Fibroblast of lung (primary cell): Measurements from ENCODE around the gene MYLK. TPM values are rescaled to one million over a fixed set of nuclear protein-coding genes. Genes with fewer than 3 reads are reported as not detected.

Source experiments
- DNase-seq, 2 donors: peaks; one replicate each; pipeline versions ENCODE4 v3.0.0 to v3.0.0-alpha.2; 2010; ENCODE audit warnings: low read depth in 2 of 2
- H2AFZ ChIP-seq: 2 replicates; pipeline ENCODE4 v1.5.1; 2012; ENCODE audit warnings: low read length, control low read depth, inconsistent platforms
- H3K27ac ChIP-seq: 2 replicates; pipeline ENCODE4 v1.5.1; 2011; ENCODE audit warnings: low read length, control low read depth; ENCODE audit not compliant: insufficient read depth
- H3K27me3 ChIP-seq: 2 replicates; pipeline ENCODE4 v1.5.1; 2011; ENCODE audit warnings: mild to moderate bottlenecking, low read length; ENCODE audit not compliant: control insufficient read depth, insufficient read depth
- H3K36me3 ChIP-seq: 2 replicates; pipeline ENCODE4 v1.5.1; 2011; ENCODE audit warnings: low read length; ENCODE audit not compliant: control insufficient read depth, insufficient read depth
- H3K4me1 ChIP-seq: 2 replicates; pipeline ENCODE4 v1.5.1; 2011; ENCODE audit warnings: low read length; ENCODE audit not compliant: control insufficient read depth, insufficient read depth; ENCODE audit errors: extremely low read depth
- H3K4me2 ChIP-seq: 2 replicates; pipeline ENCODE4 v1.5.1; 2011; ENCODE audit warnings: low read length, control low read depth; ENCODE audit not compliant: insufficient read depth; ENCODE audit errors: extremely low read depth
- H3K4me3 ChIP-seq, 4 experiments: fragments of 200-600 bp in 1 of 4; sonication (generic) in 1 of 4; replicated peaks in 1 of 4; 2 replicates each; pipeline ENCODE4 v1.5.1; 2011 to 2016; ENCODE audit warnings: low read length in 4 of 4, low read depth in 3 of 4, mild to moderate bottlenecking in 3 of 4, control low read depth in 2 of 4, inconsistent platforms in 1 of 4, mixed read lengths in 1 of 4; ENCODE audit not compliant: insufficient read depth in 1 of 4; ENCODE audit errors: control extremely low read depth in 1 of 4
- H3K79me2 ChIP-seq: 2 replicates; pipeline ENCODE4 v1.5.1; 2012; ENCODE audit warnings: mild to moderate bottlenecking, low read length, inconsistent platforms; ENCODE audit not compliant: control insufficient read depth, insufficient read depth
- H3K9ac ChIP-seq: 2 replicates; pipeline ENCODE4 v1.5.1; 2011; ENCODE audit warnings: mild to moderate bottlenecking, low read length, control low read depth; ENCODE audit not compliant: insufficient read depth
- H3K9me3 ChIP-seq: 2 replicates; pipeline ENCODE4 v1.5.1; 2012; ENCODE audit warnings: low read depth, low read length; ENCODE audit not compliant: control insufficient read depth, insufficient read depth
- H4K20me1 ChIP-seq: 2 replicates; pipeline ENCODE4 v1.5.1; 2011; ENCODE audit warnings: low read length; ENCODE audit not compliant: control insufficient read depth, insufficient read depth; ENCODE audit errors: extremely low read depth
- EZH2 ChIP-seq: IDR thresholded peaks from 2 replicates; pipeline ENCODE4 v1.5.1; 2012; ENCODE audit warnings: low read length, control low read depth, mild to moderate bottlenecking; ENCODE audit errors: missing control alignments
- polyA plus RNA-seq, 2 donors: library from polyadenylated mRNA; depleted of rRNA in 1 of 2; stranded (reverse) in 1 of 2; unstranded in 1 of 2; fragments of >200 nt; gene quantifications; 2 replicates each; pipeline ENCODE4 v1.2.1, GENCODE V29; 2011 to 2012; ENCODE audit warnings: missing spikeins in 1 of 2
- total RNA-seq: library from RNA; depleted of rRNA; stranded (reverse); fragments of >200 nt; gene quantifications from 2 replicates; pipeline ENCODE4 v1.2.1, GENCODE V29; 2014
- TF ChIP-seq, protein P1 (sequence below), 2 donors: IDR thresholded peaks in 1 of 2; conservative IDR thresholded peaks in 1 of 2; 1 replicate in 1 of 2; 2 replicates in 1 of 2; pipeline ENCODE4 v1.5.1; 2011 to 2012; ENCODE audit warnings: low read length in 2 of 2, control low read depth in 1 of 2, inconsistent platforms in 1 of 2, low read depth in 1 of 2, mild to moderate bottlenecking in 1 of 2

MYLK gene
- total and polyA plus RNA-seq, 2 donors (not counting 1 experiment from before 2014, with no cell fraction given) = 918 to 941 TPM

DNA sequence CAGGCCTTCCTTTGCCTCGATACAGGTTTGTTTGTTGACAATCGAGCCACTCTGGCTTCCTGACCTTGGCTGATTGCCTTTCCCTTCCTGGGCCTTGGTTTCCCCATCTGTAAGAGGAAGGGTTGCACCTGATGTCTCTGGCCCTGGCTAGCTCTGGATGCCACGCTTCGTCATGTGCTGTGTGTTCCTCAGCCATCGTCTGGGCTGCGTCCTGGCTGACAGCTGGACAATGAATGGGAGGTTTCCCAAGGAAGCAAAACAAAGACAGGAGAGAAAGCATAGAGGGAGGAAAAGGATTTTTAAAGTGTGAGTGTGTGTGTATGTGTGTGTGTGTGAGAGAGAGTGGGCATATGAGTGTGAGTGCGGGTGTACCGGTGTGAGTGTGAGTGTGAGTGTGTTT, 234.0 kb downstream of the MYLK start:
- Histone ChIP-seq H4K20me1 (no peaks in the 10 kb centered on the region), H2AFZ (no peak overlapping the region), H3K9me3 (no peaks in the 10 kb centered on the region), H3K4me1 (peaks cover 14% of the 10 kb centered on the region), H3K27me3 (no peaks in the 10 kb centered on the region), H3K4me2 (no peak overlapping the region), H3K36me3 (peaks cover 23% of the 10 kb centered on the region), H3K79me2 (no peaks in the 10 kb centered on the region), H3K27ac (no peak overlapping the region), H3K4me3 (no peak overlapping the region), H3K9ac (no peak overlapping the region)
- no peak for DNase-seq
- TF ChIP-seq, protein P1, sequence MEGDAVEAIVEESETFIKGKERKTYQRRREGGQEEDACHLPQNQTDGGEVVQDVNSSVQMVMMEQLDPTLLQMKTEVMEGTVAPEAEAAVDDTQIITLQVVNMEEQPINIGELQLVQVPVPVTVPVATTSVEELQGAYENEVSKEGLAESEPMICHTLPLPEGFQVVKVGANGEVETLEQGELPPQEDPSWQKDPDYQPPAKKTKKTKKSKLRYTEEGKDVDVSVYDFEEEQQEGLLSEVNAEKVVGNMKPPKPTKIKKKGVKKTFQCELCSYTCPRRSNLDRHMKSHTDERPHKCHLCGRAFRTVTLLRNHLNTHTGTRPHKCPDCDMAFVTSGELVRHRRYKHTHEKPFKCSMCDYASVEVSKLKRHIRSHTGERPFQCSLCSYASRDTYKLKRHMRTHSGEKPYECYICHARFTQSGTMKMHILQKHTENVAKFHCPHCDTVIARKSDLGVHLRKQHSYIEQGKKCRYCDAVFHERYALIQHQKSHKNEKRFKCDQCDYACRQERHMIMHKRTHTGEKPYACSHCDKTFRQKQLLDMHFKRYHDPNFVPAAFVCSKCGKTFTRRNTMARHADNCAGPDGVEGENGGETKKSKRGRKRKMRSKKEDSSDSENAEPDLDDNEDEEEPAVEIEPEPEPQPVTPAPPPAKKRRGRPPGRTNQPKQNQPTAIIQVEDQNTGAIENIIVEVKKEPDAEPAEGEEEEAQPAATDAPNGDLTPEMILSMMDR (conservative IDR thresholded peaks at IDR 0.05 in 1 of 2, IDR thresholded peaks at IDR 0.05 in 1 of 2; ENCODE audit: low read depth in 1 of 2, low read length in 2 of 2) = no peak
- no peak for TF ChIP-seq EZH2

DNA sequence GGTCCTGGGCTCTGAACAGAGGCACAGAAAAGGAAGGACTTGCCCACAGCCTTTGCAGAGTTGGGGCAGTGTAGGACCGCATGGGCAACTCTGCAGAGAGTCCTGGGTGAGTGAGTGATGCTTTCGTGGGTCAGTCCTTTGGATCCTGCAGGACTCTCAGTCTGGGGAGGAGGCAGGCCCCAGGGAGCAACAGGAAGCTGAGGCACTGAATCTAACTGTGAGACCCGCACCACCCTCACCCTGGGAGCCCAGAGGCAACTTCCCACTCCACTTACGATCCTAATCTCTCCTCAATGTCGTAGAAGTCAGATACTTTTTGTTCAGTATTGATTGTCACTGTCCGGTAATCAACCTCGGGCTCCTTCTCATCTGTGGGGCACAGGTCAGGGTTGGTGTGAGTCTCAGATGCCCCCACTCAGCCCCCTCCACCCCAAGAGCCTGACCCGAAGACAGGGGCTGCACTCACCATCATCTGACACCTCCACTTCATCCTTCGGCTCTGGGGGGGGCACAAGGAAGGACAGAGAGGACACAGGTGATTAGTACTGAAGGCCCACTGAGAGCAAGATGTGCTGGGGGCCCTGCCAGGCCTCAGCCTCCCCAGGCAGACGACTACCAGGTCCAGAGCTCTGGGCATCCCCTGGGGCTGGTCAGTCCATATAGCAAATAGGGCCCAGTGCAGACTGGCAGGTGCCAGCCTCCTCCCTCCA, 235.3 kb downstream of the MYLK start:
- no peak for TF ChIP-seq EZH2
- TF ChIP-seq, protein P1 (conservative IDR thresholded peaks at IDR 0.05 in 1 of 2, IDR thresholded peaks at IDR 0.05 in 1 of 2; ENCODE audit: low read depth in 1 of 2, low read length in 2 of 2) = no peak
- H3K4me1 ChIP-seq = peaks cover 14% of the 10 kb centered on the region
- H3K36me3 ChIP-seq = peaks cover 26% of the 10 kb centered on the region
- H3K27ac ChIP-seq = no peak overlapping the region
- no peaks in the 10 kb centered on the region for H3K79me2 ChIP-seq
- DNase-seq = no peak
- no peak overlapping the region for H2AFZ ChIP-seq
- H3K4me3 ChIP-seq = no peak overlapping the region
- no peak overlapping the region for H3K4me2 ChIP-seq
- H3K27me3 ChIP-seq = no peaks in the 10 kb centered on the region
- H3K9me3 ChIP-seq = no peaks in the 10 kb centered on the region
- H3K9ac ChIP-seq = no peak overlapping the region
- H4K20me1 ChIP-seq = no peaks in the 10 kb centered on the region

DNA sequence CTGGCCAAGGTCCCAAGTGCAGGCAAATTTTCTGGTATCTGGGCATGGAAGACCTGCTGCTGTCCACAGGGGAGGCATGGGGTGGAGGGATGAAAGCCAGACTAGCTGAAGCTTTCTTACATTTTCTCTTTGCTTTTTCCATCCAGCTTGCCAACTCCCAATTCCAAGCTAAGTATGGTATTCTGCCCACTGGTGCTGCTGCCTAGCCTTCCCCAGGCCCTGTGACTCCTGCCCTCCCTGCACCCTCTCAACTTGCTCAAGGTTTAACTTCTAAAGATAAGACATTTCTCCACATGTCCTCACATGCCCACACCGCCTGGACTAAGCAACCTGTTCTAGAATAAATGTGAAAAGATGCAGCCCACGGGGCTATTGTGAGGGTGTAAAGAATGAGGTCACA, 239.8 kb downstream of the MYLK start:
- H3K9me3 ChIP-seq = no peaks in the 10 kb centered on the region
- no peak overlapping the region for H3K4me3 ChIP-seq
- no peak for TF ChIP-seq EZH2
- TF ChIP-seq, protein P1 (conservative IDR thresholded peaks at IDR 0.05 in 1 of 2, IDR thresholded peaks at IDR 0.05 in 1 of 2; ENCODE audit: low read depth in 1 of 2, low read length in 2 of 2) = no peak
- no peak overlapping the region for H3K4me2 ChIP-seq
- no peaks in the 10 kb centered on the region for H3K79me2 ChIP-seq
- no peak overlapping the region for H3K9ac ChIP-seq
- H3K27ac ChIP-seq = no peak overlapping the region
- peaks cover 27% of the 10 kb centered on the region for H3K36me3 ChIP-seq
- peaks cover 2% of the 10 kb centered on the region for H3K4me1 ChIP-seq
- H3K27me3 ChIP-seq = no peaks in the 10 kb centered on the region
- no peaks in the 10 kb centered on the region for H4K20me1 ChIP-seq
- DNase-seq = no peak
- no peak overlapping the region for H2AFZ ChIP-seq
